GM21515 (cell line): Measurements from ENCODE around the gene CIBAR2.

Source experiments
- ATAC-seq: cut with Tn5 transposase; IDR thresholded peaks from one replicate; pipeline ENCODE4 v1.9.1; 2021; ENCODE audit not compliant: unreplicated experiment

The CIBAR2 gene

GRCh38 chr16:85103114-85104079 is 8.9 kb downstream of the CIBAR2 start:
- no peak for ATAC-seq

DNA sequence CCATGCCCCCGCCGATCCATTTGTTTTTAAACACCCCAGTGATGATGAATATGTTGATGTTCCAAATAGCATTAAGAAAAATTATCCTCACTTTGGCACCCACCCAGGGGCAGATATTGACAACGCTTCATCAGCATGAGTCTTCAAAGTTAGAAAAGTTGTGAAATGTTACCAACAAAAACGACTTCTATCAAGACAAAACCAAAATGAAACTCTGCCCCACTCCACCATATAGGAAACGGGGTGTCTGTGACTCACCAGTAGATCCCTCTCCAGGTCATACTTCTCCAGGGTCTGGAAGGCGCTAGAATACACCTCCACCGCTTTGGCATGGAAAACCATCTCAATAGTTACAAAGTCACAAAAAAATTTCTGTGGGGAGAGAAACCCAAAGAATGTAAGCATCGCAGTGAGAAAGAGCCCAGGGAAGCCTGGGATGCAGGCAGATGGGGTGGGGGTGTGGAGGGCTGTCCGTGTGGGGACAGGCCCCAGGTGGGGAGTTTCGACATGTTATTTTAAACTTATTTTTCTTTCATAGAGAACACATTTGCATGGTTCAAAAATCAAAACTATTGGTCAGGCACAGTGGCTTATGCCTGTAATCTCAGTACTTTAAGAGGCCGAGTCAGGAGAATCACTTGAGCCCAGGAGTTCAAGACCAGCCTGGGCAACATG is 10.2 kb downstream of the CIBAR2 start:
- ATAC-seq = no peak

- no peak for ATAC-seq
Measured at GRCh38 chr16:85100265-85100664, 12.0 kb downstream of the CIBAR2 start.

DNA sequence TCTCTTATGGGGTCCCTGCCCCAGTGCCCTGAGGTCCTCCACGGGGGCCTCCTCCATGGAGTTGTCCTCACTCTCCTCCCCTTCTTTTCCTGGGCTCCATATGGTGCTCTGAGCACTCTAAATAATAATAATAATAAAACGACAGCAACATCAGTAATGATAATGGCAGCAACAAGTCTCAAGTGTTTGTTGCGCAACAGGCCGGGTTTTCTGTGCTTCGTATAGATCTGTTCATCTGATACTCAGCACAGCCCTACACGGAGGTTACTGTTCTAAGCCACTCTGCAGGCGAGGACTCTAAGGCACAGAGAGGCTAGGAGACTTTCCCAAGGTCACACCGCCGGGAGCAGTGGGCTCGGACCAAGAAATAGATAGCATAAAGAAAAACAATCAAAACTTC is 13.7 kb downstream of the CIBAR2 start:
- no peak for ATAC-seq

DNA sequence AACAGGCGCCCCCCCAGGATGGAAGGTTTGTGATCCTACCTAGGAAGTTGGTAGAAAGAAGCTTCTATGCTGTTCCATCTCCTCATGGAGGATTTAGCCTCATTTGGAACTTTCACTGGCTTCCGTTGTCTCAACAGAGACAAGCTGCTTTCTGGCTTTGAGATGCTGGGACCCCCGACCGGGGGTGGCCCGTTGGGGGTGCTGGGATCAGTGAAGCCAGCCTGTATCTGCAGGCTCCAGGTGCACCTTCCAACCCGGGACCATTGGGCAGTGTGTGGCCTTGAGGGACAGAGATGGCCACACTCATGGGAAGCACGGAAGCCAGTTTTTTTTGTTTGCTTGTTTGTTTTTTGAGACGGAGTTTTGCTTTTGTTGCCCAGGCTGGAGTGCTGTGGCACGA is 15.4 kb downstream of the CIBAR2 start:
- ATAC-seq = no peak

DNA sequence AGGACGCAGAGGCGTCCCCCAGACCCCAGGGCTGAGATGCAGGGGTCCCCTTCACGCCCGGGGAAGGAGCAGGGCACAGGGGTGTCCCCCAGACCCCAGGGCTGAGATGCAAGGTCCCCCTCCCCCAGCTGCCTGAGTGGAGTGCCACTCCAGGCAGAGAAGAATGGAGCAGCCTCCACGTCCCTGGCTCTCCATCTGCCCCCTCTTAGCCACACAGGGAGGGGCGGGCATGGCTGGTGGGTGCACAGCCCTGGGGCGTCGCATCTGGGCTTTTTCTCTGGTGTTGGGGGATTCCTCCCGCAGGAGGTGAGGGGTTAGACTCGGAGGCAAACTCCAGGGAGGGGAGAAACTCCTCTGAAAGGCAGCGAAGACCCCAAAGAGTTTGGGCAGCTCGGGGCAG is 17.5 kb downstream of the CIBAR2 start:
- ATAC-seq = no peak

DNA sequence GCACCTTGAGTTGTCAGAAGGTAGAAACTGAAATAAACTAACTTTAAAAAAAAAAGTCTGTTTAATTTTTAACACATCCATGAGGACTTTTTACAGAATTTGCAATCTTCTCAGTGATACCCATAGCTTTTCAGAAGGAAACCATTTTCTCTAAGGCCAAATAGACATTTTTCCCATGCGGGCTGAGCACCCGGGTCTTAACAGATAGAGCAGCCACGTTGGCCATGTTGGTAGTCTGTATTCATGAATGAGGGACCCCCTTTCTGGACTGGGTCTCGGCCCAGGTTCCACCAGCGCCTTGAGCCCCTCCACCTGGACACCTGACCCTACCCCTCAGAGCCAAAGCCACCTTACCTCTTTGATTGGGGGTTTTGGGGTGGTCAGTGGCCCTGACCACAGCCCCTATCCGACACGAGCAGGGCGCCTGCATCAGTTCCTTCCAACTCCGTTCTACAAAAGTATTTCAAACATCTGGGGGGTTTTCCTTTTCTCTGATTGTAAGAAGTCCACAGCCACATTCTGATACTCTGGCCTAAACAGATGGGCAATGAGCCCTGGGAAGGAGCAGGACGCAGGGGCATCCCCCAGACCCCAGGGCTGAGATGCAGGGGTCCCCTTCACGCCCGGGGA is 18.0 kb downstream of the CIBAR2 start:
- ATAC-seq = no peak

DNA sequence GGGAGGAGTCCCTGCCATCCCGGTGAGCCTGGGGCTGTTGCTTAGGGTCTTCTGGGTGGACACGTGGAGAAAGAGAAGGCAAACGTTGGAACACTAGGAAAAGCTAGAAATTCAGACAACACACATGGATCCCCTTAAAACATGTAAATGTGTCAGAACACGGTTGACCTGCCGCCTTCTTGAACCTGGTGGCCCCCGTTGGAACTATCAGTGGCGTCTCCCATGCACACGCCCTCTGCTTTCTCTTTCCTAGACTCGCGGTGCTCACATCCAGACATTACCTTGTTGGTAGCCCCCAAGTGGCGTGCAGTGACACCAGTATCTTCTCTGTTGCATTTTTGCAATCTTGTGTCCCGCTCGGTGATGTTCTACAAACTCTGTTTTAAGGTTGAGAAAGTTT is 18.6 kb downstream of the CIBAR2 start:
- no peak for ATAC-seq

DNA sequence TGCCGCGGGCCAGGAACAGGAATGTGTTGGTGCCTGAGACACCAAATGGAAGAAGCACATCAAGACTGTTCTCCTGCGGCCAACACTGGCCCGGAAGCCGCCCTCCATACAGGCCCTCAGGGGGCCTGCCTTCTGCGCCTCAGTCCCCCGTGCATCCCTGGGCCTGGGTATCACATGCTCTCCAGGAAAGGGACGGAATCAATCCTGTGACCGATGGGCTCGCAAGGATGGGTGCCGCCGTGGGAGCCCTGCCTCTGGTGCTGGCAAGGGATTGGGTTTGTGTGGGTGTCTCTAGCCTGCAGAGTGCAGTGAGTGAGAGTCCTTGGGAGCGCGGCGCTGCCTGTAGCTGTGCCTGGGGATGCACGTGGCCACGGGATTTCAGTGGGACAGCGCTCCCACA is 19.4 kb downstream of the CIBAR2 start:
- ATAC-seq = no peak

- ATAC-seq = no peak
Measured at GRCh38 chr16:85092309-85092708, 20.0 kb downstream of the CIBAR2 start.

DNA sequence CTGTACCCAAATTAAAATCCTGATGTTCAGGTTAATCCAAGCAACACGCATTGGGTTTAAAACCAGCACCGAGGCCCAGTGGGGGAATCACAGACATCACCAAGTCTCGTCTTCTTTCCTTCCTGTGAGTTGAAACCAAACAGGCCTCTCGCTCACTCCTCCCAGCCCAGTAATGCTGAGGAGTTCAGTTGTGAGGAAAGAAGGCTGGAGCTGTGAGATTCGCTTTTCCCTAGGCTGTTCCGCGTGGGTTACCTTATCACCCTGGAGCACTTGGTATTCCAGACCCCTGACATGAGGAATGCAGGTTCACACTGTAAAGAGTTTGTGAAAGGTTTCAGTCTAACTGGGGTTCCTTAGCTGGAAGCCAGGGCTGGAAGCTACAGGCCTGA is 20.8 kb downstream of the CIBAR2 start:
- no peak for ATAC-seq

DNA sequence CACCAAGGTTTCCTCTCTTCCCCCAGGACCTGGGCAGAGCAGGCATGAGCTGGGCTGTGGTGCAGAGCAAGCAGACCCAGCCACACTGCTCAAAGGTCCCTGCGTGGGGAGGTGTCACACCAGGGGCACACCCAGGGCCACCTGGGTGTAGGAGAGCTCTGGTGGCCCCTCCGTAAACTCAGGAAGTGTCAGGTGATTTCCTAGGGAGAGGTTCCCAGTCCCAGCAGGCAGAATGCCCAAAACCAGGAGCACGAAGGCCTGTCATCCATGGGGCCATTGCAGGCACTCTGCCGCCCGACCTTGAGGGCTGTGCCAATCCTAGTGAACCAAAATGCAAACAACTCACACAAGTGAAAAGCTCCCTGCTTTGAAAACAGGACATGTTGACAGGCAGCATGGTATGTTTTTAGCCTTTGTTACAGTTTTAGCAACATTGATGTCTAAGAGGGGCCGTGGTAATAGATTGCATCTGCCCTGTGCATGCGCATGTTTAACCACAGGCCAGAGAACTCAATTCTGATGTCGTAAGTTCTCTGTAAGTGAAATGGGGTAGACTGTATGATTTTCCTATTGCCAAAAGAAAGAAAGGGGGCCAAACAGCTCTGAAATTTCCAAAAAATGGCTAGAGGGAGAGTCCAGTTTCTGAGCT is 21.3 kb downstream of the CIBAR2 start:
- no peak for ATAC-seq

GRCh38 chr16:85090181-85090580 is 22.1 kb downstream of the CIBAR2 start:
- ATAC-seq = no peak

DNA sequence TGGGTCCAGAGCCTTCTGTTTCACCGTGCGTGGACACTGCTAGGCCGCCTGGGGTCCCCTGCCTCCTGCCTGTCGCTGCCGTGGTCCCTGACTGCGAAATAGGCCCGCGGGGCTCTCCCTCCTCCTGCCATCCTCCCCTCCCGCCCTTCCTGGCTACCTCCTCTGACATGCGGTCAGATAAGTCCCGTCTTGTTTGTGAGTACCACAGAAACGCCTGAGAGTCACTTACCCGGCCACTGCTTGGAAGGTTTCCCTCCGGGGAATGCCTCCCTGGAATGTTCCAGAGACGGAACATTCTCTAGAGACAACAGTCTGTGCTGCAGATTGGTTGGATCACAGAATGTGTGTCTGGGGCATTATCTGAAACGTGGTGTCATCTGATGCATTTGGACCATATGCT is 22.7 kb downstream of the CIBAR2 start:
- no peak for ATAC-seq

GRCh38 chr16:85088570-85089199 is 23.6 kb downstream of the CIBAR2 start:
- no peak for ATAC-seq

- ATAC-seq = no peak
Measured at GRCh38 chr16:85087899-85088569, 24.2 kb downstream of the CIBAR2 start.

GRCh38 chr16:85086347-85087291 is 25.7 kb downstream of the CIBAR2 start:
- no peak for ATAC-seq

- no peak for ATAC-seq
Measured at GRCh38 chr16:85085721-85086120, 26.6 kb downstream of the CIBAR2 start.

DNA sequence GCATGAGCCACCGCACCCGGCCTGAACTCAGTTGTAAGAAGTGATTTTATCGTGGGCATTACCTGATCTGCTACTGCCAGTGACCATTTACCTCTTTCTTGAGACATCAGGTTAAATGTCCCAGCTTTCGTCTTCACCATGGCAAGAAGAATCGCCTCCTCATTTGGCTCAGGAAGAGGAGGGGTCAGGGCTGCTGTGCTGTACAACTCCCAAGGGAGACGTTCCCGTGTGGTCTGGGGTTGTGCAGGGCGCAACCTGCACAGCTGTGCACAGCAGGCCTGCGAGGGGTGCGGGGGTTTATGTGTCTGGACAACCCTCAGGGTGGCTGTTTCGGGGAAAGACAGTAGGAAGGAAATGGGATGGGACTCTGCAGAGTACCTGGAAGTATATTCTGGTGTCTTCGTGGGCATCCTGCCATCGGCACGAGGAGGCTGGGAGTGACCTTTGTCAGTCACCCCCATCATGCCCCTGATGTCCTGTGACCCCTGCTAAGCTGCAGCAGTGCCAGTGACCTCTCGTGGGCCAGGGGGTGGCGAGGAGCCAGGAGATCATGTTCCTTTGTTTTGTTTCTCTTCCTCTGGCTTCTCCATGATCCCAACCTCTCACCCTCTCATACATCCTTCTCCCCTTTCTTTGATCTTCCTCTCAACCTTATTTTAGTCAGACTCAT is 27.3 kb downstream of the CIBAR2 start:
- ATAC-seq = no peak
